HG03460 (cell line): ENCODE measurements around the gene ROBO1.

Experiments
- ATAC-seq: cut with Tn5 transposase; IDR thresholded peaks from one replicate; pipeline ENCODE4 v1.9.1; 2021; ENCODE audit not compliant: unreplicated experiment

The ROBO1 gene

DNA sequence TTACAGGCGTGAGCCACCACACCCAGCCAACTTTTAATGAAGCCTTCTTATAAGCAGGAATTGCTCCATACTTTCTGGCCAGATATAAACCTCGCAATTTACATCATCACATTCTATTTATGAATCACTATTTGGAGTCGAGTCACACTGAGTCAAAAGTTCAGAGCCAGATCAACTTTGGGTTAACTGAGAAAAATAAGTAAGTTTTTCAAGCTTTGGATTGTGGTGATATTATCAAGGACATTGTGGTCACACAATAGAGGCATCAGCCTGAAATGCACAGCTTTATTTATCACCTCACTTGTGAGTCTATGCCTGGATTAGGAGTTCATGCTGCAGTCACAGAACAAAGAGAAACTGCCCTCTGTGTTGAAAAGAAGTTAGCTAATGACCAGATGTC is 1163.5 kb downstream of the ROBO1 start:
- no peak for ATAC-seq

DNA sequence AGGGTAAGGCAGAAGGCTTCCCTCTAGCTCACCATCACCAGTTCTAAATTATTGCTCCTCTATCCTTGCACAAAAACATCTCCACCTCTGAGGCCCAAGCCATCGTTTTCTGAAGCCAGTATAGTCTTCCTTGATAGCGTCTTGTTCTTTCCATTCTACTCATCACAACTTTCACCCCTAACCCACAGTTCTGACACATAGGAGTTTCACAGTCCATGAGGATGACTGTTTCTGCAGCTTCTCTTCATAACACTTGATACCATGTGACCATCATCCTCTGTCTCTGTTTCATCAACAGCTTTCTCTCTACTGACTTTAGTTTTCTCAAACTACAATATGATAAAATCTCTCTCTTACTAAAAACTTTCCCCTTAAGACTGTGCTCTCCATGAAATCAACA is 1166.5 kb downstream of the ROBO1 start:
- no peak for ATAC-seq

DNA sequence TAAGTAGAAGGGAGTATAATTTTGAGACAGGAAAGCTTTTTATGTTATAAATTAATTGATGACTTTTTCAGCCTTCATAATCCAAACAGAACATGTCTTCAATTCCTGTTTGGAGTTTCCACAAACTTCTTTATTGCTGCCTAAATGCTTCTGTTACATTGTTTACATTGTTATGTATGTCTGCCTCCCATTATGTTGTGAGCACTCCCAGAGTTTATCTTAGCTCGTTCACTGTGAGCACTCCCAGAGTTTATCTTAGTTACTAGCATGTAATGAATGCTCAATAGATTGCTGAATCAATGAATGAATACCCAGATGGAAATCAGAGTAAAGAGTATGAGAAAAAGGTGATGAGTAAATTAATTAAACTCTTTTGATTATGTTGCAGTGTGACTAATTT is 1178.0 kb downstream of the ROBO1 start:
- no peak for ATAC-seq

DNA sequence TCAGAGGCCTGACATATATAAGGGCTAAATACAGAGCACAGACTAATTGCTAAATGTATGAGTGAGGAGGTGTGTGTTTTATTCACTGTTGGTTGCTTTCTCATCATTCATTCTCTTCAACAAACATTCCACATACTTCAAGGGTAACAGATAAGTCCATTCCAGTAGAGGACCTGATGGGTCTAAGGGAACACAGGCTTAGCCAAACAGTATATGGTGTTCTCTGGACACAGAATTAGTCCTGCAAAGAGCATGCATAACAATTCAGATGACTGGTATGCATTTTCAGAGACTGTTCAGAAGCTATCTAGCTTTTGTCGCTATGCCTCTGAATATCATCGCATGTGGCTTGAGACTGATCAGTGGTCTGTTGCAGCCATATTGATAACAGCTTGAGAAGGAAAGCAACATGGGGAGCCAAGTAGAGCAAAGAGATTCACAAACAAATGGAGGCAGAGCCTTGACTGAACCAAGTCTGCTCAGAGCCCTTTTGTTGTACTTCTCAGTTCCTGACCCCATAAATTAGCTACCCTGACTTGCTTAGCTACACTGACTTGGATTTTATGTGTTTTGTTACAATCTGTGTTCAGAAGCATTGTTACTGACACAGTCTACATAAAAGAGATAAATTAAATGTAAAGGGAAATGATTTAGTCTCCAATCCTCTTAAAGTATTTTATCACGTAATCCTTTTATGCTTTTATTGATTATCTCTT is 1178.7 kb downstream of the ROBO1 start:
- no peak for ATAC-seq

DNA sequence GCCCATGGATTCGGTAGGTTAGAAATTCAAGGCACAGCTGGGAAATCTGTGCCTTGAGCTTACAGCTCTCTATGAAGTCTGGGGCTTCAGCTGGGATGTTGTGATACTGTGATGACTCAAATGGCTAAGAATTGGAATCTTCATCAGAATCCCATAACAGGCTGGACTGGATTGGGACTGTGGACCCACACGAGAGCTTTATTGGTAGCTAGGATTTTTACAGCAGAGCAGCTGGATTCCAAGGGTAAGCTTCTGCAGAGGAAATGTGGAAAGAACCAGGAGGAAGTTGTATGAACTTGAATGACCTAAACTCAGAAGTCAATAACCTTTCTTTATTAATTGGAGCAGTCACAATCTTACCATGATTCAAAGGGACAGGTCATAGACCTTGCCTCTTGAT is 1187.1 kb downstream of the ROBO1 start:
- no peak for ATAC-seq

DNA sequence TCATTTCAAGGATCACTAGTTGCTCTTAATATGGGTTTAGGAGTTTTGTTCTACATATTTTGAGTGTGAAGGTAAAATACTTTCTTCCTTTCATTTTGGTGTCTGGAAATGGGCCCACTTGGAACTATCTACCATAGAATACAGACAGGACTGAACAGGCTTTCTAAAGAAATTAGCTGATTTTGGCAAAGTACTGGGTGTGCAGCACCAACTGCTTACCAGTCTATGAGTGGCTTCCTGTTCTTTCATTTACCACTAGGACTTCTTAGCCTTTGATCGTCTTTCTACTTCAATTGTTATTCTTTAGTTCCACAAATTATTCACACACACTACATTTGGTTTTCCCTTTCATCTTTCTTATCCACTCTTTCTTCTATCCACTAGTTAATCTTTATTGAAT is 1196.3 kb downstream of the ROBO1 start:
- no peak for ATAC-seq

DNA sequence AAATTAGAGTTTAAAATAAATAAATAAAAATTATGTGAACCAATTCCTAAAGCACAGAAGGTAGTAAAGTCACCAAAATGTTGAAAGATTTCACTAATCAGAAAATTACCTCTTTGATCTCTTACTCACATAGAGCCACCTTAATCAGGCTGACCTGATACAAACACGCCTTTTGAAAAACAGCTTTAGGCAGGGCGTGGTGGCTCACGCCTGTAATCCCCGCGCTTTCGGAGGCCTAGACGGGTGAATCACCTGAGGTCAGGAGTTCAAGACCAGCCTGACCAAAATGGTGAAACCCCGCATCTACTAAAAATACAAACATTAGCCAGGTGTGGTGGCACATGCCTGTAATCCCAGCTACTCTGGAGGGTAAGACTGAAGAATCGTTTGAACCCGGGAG is 1197.3 kb downstream of the ROBO1 start:
- no peak for ATAC-seq

DNA sequence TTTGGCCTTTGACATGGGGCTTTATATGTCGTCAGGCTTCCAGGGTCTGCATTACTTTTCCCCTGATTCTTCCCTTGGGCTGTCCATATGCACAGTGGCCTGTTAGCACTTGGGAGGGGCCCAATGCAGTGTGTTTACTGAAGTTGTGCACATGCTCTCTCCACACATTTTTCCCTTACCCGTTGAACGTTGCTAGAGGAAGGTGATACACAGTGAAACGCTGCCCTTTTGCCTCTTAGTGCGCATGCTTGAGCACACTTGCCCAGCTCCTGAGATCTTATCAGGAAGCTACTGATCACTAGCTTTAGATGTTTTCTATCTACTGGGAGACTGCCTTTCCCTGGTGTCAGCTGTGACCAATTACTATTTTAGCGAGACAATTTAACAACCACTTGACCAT is 1198.0 kb downstream of the ROBO1 start:
- no peak for ATAC-seq

DNA sequence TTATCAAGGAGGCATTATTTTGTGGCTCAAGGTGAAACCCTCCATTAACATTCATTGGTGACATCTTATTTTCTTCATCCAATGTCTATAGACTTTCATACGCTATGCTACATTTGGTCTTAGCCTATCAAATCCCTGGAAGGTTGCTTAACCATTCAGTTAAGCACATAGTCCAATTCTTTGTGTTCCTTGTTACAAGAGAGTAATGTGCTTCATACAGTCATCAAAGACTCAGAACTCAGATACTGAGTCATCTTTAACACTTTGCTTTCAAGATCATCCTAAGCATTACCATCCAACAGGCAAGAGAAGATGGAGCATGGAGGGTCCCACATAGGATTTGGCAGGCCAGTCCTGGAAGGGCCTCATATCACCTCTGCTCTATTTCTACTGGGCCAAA is 1202.1 kb downstream of the ROBO1 start:
- ATAC-seq = no peak

DNA sequence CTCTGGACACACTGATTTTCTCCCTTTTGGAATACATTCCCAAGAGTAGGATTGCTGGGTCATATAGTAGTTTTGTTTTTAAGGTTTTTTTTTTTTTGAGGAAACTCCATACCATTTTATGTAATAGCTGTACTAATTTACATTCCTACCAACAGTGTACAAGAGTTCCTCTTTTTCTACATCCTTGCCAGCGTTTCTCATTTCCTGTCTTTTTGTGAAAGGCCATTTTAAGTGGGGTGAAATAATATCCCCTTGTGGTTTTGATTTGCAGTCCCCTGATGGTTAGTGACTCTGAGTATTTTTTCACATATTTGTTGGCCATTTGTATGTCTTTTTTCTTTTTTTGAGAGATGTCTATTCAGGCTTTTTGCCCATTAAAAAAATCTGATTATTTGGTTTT is 1205.5 kb downstream of the ROBO1 start:
- no peak for ATAC-seq
